GM21825 (cell line): Measurements from ENCODE around the gene ROMO1.
"Not testable (repeated sequence)": the region's sequence is repeated elsewhere in the genome, so short reads cannot be mapped to it uniquely, and the experiment has no call there.

ENCODE experiments used
- ATAC-seq: cut with Tn5 transposase; IDR thresholded peaks from one replicate; pipeline ENCODE4 v1.9.1; 2021; ENCODE audit warnings: mild to moderate bottlenecking, moderate library complexity; ENCODE audit not compliant: unreplicated experiment

Gene ROMO1

DNA sequence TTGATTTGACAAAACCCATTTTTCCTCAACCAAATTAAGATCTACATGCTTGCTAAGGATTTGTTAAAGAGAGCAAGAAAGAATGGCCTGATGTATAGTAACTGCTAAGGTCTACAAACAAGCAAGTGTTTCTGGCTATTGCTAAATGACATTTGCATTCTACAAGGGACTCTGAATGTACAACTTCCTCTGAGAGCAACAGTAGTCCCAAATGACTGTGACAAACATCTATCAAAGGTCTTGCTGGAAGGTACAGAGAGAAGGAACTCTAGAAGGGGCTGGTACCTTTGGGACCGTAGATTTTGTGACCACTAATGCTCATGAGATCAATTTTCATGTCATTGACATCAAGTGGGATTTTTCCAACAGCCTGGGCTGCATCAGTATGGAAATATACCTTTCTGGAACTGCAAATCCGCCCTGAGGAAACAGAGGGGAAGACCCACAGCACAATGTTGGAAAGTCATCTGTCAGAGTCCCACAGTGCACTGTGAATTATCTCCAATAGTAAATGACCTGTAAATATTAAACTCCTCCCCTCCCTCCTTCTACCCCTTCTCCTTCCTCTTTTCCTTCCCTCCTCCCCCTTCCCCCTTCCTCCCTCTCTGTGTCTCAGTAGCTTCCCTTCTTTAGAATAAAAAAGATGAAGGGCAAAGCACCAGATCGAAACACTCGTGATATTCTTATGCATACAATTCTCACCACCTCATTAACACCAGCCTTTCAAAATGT is 18.6 kb upstream of the ROMO1 start:
- no peak for ATAC-seq

- no peak for ATAC-seq
Observed at GRCh38 chr20:35681960-35682359, 17.2 kb upstream of the ROMO1 start.

GRCh38 chr20:35685368-35685767 is 13.8 kb upstream of the ROMO1 start:
- not testable (repeated sequence) for ATAC-seq

DNA sequence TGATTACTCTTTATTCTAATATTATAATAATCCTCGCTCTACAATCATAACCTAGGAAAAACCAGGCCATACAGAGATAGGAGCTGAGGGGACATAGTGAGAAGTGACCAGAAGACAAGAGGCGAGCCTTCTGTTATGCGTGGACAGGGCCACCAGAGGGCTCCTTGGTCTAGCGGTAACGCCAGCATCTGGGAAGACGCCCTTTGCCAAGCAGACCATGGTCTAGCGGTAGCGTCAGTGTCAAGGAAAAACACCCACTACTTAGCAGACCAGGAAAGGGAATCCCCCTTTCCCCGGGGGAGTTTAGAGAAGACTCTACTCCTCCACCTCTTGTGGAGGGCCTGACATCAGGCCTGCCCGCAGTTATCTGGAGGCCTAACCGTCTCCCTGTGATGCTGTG is 12.3 kb upstream of the ROMO1 start:
- ATAC-seq: not testable (repeated sequence)

- no peak for ATAC-seq
Observed at GRCh38 chr20:35690265-35690664, 8.9 kb upstream of the ROMO1 start.

DNA sequence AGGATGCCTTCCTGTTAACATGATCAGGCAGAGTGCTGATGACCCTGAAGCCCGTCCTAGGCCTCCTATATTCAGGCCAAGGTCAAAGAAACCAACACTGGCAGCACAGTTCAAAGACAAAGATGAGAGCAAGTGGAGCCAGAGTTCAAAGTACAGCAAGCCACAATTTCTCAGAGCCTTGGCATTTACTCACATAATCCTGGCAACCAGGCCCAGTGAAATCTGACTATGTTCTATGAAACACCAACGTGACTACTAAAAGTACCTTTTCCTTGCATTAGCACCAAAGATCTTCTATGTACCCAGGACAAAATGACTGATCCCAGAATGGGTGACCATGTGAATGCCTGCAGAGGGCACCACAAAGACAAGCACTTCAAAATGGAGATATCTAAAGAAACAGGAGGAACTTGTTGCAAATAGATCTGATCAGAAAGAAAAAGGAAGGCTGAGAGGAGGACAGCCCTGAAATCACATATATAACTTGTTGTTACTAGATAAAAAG is 3.9 kb upstream of the ROMO1 start:
- ATAC-seq: no peak

DNA sequence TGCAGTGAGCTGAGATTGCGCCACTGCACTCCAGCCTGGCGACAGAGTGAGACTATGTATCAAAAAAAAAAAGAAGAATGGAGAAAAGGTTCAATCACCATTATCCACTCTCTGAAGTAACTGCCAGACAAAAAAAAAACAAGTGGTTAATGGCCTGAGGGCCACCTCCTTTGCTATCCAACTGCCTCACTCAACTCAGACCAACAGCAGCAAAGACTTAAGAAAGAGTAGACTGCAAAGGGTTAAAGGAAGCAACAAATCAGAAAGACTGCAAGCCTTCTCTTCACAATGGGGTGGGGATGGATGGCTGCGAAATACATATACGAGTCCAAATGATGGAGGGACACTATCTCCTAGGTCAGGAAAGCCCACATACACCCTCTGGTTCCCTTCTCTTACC is 3.2 kb upstream of the ROMO1 start:
- ATAC-seq: no peak

DNA sequence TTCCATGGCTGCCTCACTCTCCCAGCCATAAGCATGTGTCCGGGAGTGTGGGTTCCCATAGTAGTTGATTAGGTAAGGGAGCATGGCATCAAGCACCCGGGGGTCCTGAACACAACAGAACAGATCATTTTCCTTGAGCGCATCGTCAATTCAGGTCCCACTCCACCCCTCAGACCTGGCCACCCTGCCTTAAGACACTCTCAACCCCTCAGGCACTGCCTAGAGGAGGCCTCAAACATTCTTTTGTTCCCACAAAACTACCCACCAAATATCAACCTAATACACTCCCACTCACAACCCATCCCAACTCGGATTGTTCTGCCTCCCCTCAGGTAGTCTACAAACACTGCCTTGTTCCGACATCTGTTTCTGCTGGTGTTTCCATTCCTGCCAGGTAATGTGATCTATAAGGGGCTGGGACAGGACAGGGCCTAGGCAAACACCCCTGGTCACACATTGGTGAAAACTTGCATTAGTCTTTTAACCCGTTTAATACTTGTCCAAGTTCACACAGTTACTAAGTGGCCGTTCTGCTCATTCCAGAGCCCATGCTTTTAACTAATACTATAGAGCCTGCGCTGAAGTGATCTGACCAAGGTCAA is 1.4 kb upstream of the ROMO1 start:
- ATAC-seq: no peak

GRCh38 chr20:35698298-35699126 is 693 bp upstream of the ROMO1 start:
- ATAC-seq: peak; percentile 22

GRCh38 chr20:35699957-35700624 is 886 bp downstream of the ROMO1 start:
- ATAC-seq: no peak

DNA sequence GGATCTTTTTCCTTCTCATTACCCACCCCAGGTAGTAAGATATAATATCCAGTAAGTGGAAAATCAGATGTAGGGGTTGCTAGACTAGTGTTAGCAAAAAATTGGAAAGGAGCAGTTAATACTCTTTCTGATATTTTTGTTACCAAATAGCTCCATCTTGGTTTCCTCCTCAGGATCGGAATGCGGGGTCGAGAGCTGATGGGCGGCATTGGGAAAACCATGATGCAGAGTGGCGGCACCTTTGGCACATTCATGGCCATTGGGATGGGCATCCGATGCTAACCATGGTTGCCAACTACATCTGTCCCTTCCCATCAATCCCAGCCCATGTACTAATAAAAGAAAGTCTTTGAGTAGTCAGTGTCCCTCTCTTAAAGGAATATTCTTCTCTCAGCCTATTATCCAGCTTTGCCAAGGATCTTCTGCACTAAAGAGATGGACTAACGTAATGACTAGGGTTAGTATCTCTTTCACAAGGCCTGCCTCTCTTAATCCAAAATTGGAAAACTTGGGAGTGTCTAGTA is 1.5 kb downstream of the ROMO1 start:
- ATAC-seq: no peak

GRCh38 chr20:35702051-35702823 is 3.0 kb downstream of the ROMO1 start:
- no peak for ATAC-seq

DNA sequence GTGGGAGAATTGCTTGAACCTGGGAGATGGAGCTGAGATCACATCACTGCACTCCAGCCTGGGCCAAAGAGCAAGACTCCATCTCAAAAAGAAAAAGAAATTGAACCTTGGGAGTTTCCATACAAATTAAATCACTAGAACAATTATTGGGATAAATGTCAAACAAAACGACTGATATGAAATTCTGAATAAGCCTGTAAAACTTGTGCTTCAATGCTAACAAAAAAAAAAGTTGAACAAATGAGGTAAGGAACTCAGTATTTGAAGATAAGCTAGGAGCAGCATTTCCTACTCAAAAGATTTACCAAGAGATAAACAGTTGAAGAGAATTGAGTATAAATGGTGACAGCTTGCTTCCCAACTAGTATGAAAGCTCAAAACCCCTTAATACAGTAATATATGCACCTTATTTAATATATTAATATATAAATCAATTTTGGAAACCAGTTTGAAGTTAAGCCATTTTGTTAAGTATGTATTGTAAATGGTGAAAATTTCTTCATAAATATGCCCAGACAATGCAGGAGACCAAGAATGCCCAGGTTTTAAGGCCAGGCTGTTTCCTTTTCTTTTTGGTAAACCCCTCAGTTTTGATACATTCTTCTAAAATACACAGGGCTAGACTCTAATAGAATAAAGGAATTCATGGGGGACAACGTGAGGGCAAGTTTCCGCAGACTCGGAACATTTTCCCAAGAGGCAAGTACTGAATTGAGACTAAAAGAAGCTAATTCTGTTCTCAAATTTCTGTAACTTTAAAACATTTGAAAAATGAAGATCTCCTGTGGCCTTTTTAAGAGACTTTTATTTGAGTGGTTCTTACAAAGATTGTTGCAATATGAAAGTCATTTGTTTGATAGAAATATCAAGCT is 3.9 kb downstream of the ROMO1 start:
- ATAC-seq: no peak

GRCh38 chr20:35704514-35705261 is 5.5 kb downstream of the ROMO1 start:
- no peak for ATAC-seq

- not testable (repeated sequence) for ATAC-seq
Observed at GRCh38 chr20:35705894-35706293, 6.7 kb downstream of the ROMO1 start.

- ATAC-seq: not testable (repeated sequence)
Observed at GRCh38 chr20:35706591-35707529, 7.7 kb downstream of the ROMO1 start.

DNA sequence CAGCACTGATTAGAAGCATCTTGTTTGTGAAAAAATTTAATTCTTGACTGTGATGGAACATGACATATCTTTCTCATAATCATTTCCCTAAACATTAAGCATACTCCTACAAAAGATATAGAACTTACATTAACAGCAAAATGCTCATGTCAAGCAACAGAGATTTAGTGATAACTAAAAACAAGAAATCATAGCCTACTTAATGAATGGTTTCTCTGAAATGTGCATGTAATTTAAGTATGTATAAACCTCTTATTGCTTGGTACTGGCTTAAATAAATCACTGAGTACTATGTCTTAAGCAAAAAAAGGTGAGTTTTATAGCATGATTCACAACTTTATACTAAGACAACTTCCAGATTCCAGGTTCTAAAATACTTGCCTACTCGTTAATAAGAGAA is 9.3 kb downstream of the ROMO1 start:
- ATAC-seq: no peak
